Testis (tissue), 5 donors: Measurements from ENCODE around the gene NDUFV3. TPM values are rescaled to one million over a fixed set of nuclear protein-coding genes. Genes with fewer than 3 reads are reported as not detected.

Source experiments
- DNase-seq: peaks from one replicate; pipeline ENCODE4 v3.0.0-alpha.2; 2019
- H3K27ac ChIP-seq, 2 donors: fragments of 200-600 bp; sonication (generic); one replicate each; pipeline ENCODE4 v1.5.1; 2019
- H3K27me3 ChIP-seq: fragments of 200-600 bp; sonication (generic); one replicate; pipeline ENCODE4 v1.5.1; 2019
- H3K36me3 ChIP-seq: fragments of 200-600 bp; sonication (generic); one replicate; pipeline ENCODE4 v1.5.1; 2017; ENCODE audit warnings: low read depth; ENCODE audit errors: missing control alignments
- H3K4me1 ChIP-seq: fragments of 200-600 bp; sonication (generic); one replicate; pipeline ENCODE4 v1.5.1; 2019
- H3K4me3 ChIP-seq, 2 donors: fragments of 200-600 bp; sonication (generic); one replicate each; pipeline ENCODE4 v1.5.1; 2017 to 2019
- H3K9me3 ChIP-seq: fragments of 200-600 bp; sonication (generic); one replicate; pipeline ENCODE4 v1.5.1; 2017
- POLR2A ChIP-seq: fragments of 450-650 bp; IDR thresholded peaks from one replicate; pipeline ENCODE4 v1.6.1; 2017; ENCODE audit warnings: antibody characterized with exemption, mild to moderate bottlenecking, moderate library complexity
- WGBS, 2 donors: methylation state at CpG; one replicate each; pipeline ENCODE4 v1.1.5; 2018; 5-methylcytosine and 5-hydroxymethylcytosine counted together
- intact Hi-C: fragments of 100-400 bp; cut with DNase I; formaldehyde crosslinking; loops from one replicate; pipeline ENCODE4 v1.15.1; 2023; ENCODE audit warnings: low total_unique reads
- long read RNA-seq, 2 donors: transcript quantifications; one replicate each; lab custom pipeline, GENCODE V29; 2026
- polyA plus RNA-seq: library from polyadenylated mRNA; stranded (reverse); fragments of 350-450 nt; fragmentation: Illumina TruSeq; extraction: RNeasy Lipid Tissue Mini Kit (QIAGEN cat#74804); gene quantifications from one replicate; pipeline ENCODE4 v1.2.3, GENCODE V29; 2014; ENCODE audit warnings: low read depth, low replicate concordance; ENCODE audit not compliant: insufficient read depth
- total RNA-seq, 2 donors: library from RNA; depleted of rRNA; stranded (reverse); fragments of >200 nt; gene quantifications; one replicate each; pipeline ENCODE4 v1.2.3, GENCODE V29; 2016
- TF ChIP-seq, protein P1 (sequence below), 3 experiments: fragments of 450-650 bp in 2 of 3; fragments of 200-600 bp in 1 of 3; sonication (generic) in 1 of 3; IDR thresholded peaks; one replicate each; pipeline ENCODE4 v1.5.1; 2016 to 2019; ENCODE audit warnings: antibody characterized with exemption in 3 of 3, mild to moderate bottlenecking in 2 of 3, moderate library complexity in 1 of 3

NDUFV3 gene
- total RNA-seq (10 to 100 TPM; 37.8 to 53.3 TPM), polyA plus RNA-seq (35.2 TPM)
- long read RNA-seq, donor 1, full-length matches to known transcripts = 26 of 33 reads
- long read RNA-seq, donor 1, partial matches to known transcripts = 7 of 33 reads
- long read RNA-seq, donor 1, other reads (novel, unspliced or antisense) = 0 of 33 reads
- long read RNA-seq, donor 2, full-length matches to known transcripts = 8 of 14 reads
- long read RNA-seq, donor 2, partial matches to known transcripts = 6 of 14 reads
- long read RNA-seq, donor 2, other reads (novel, unspliced or antisense) = 0 of 14 reads

DNA sequence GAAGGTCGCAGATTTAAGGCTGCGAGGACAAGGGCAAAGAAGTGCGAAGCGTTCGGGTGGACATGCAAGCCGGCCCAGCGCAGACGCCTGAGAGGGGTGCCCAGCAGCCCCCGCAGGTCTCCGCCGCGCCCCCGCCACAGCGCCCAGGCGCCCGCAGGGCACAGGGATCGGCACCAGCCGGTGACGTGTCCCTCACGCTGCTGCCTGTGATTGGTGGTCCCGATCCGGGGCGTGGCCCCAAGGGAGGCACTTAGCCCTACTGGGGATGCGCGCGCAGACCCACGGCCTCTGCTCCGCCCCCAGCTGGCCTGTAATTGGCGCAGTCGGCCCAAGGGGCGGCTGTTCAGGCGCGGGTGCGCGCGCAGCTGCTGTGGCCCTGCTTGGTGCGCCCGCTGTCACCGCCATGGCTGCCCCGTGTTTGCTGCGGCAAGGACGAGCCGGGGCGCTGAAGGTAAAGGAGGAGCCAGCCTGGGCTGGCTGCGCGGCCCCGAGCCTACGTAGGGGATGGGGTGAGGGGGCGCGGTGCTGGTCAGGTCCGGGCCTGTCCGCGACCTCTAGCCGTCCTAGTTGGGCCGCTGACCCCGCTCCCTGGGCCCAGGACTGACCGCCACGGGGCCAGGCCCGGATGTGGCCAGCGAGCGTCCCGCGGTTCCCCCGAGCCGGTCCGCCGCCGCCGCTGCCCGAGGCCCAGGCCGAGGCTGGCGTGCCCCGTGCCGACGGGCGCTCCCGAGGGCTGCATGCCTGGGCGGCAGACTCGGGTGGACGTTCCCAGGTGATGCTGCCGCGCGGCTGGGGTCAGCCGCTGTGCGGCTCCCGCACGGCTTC, at the start of gene NDUFV3:
NDUFV3 (plus strand) TSS at position 379 of the 825 bp plus-strand sequence; CDS start at position 404, 25 bp downstream.
- H3K27ac ChIP-seq = peak within 1 kb of the TSS; percentile 71 to 93
- DNase-seq = peak; percentile 100
- peak within 1 kb of the TSS; percentile 94 to 97 for H3K4me3 ChIP-seq
- no peaks in the 10 kb centered on the region for H3K9me3 ChIP-seq
- no peaks in the 10 kb centered on the region for H3K36me3 ChIP-seq
- TF ChIP-seq POLR2A = peak; percentile 70
- TF ChIP-seq, protein P1, sequence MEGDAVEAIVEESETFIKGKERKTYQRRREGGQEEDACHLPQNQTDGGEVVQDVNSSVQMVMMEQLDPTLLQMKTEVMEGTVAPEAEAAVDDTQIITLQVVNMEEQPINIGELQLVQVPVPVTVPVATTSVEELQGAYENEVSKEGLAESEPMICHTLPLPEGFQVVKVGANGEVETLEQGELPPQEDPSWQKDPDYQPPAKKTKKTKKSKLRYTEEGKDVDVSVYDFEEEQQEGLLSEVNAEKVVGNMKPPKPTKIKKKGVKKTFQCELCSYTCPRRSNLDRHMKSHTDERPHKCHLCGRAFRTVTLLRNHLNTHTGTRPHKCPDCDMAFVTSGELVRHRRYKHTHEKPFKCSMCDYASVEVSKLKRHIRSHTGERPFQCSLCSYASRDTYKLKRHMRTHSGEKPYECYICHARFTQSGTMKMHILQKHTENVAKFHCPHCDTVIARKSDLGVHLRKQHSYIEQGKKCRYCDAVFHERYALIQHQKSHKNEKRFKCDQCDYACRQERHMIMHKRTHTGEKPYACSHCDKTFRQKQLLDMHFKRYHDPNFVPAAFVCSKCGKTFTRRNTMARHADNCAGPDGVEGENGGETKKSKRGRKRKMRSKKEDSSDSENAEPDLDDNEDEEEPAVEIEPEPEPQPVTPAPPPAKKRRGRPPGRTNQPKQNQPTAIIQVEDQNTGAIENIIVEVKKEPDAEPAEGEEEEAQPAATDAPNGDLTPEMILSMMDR (IDR thresholded peaks at IDR 0.05) = no peak
- 0 to 1% methylated on average over 11 to 70 of the region's 87 CpGs for WGBS, 2 donors
- no peaks in the 10 kb centered on the region for H3K4me1 ChIP-seq
- H3K27me3 ChIP-seq = no peaks in the 10 kb centered on the region
- intact Hi-C loops = no loop called here

DNA sequence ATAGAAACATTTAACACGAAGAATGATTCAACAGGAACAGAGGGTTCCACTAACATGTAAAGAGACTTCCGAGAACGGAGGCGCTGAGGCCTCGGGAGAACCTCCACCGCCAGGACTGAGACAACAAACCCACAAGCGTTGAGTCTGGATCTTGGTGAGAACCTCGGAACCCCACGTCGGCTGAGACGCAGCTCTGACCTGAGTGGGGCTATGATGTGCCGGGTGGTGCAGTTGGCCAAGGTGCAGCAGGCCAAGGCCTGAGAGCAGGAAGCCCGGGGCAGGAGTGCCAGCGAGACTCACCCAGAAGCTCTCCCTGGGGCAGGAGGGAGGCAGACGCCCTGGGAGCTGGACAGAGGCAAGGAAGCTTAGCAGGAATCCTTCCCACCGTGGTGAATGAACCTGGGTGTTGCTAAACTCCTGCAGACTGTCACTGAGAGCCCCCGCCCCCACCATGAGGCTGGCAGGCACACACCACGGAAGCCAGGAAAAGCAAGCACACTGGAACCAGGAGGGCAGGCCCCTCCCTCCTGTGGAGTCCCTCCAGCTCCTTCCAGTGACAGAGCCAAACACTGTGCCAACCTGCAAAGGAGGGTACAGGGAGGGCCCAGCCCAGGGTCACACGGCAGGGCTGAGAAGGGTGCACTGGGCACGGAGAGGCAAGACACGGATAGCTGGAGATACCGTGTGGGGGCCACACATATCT, 48.5 kb upstream of the NDUFV3 start:
- H3K4me1 ChIP-seq = no peaks in the 10 kb centered on the region
- no peak overlapping the region for H3K27ac ChIP-seq
- no peaks in the 10 kb centered on the region for H3K36me3 ChIP-seq
- H3K9me3 ChIP-seq = no peaks in the 10 kb centered on the region
- no peak for DNase-seq
- H3K27me3 ChIP-seq = no peaks in the 10 kb centered on the region
- TF ChIP-seq, protein P1 (IDR thresholded peaks at IDR 0.05) = no peak
- TF ChIP-seq POLR2A = no peak
- intact Hi-C loops = no loop called here
- WGBS, 2 donors = 81 to 84% methylated on average over 22 of the region's 22 CpGs
- H3K4me3 ChIP-seq = no peak overlapping the region

DNA sequence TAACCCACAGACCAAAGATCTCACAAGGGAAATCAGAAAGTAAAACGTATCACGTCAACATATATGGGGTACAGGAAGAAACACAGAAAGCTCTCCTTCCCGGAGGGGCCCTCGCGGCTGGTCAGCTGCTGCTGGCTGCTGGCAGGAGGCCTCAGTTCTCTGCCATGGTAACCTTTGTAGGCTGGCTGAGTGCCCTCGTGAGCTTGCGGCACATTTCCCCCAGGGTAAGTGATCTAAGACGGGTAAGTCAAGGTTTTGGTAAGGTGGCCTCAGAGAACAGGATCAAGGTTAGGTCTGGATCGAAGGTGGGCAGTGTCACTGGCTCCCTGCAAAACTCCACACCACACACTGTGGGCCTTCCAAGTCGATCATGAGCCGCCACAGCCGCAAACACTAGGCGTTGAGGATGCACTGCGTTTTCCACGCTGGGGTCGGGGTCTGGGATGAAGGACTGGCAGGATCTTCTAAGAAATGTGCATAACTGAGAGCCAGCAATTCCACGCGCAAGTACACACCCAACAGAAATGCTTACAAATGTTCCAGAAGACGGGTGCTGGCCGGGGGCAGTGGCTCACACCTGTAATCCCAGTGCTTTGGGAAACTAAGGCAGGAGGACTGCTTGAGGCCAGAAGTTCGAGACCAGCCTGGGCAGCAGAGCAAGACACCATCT, 47.7 kb upstream of the NDUFV3 start:
- no peak overlapping the region for H3K27ac ChIP-seq
- H3K9me3 ChIP-seq = no peaks in the 10 kb centered on the region
- H3K27me3 ChIP-seq = no peaks in the 10 kb centered on the region
- no peak overlapping the region for H3K4me3 ChIP-seq
- no peak for TF ChIP-seq POLR2A
- TF ChIP-seq, protein P1 (IDR thresholded peaks at IDR 0.05) = no peak
- DNase-seq = no peak
- intact Hi-C loops = no loop called here
- no peaks in the 10 kb centered on the region for H3K4me1 ChIP-seq
- 85 to 86% methylated on average over 21 of the region's 21 CpGs for WGBS, 2 donors
- no peaks in the 10 kb centered on the region for H3K36me3 ChIP-seq

DNA sequence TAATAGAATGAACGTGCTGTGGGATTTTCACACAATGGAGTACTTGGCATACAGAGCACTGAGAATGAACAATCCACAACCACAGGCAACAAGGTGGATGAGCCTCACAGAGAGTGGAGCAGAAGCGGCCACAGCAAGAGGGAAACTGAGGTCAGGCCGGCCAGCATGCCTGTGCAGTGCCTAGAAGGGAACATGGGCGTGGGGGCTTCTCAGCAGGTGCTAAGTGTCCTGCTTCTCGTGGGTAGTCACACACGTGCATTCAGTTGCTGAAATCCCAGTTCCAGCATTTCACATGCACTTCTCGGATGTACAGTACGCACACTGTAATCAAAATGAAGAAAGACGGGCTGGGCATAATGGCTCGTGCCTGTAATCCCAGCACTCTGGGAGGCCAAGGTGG, 46.9 kb upstream of the NDUFV3 start:
- no peak for DNase-seq
- no peaks in the 10 kb centered on the region for H3K36me3 ChIP-seq
- H3K9me3 ChIP-seq = no peaks in the 10 kb centered on the region
- no peaks in the 10 kb centered on the region for H3K27me3 ChIP-seq
- H3K4me1 ChIP-seq = no peaks in the 10 kb centered on the region
- intact Hi-C loops = no loop called here
- H3K4me3 ChIP-seq = no peak overlapping the region
- H3K27ac ChIP-seq = no peak overlapping the region
- TF ChIP-seq POLR2A = no peak
- TF ChIP-seq, protein P1 (IDR thresholded peaks at IDR 0.05) = no peak
- 86 to 91% methylated on average over 10 of the region's 10 CpGs for WGBS, 2 donors
